Non-pigmented ciliary epithelial cell (primary cell): Measurements from ENCODE around the gene OMP.

Source experiments
- DNase-seq: peaks from one replicate; pipeline ENCODE4 v3.0.0-alpha.2; 2010; ENCODE audit warnings: low read depth

The OMP gene

DNA sequence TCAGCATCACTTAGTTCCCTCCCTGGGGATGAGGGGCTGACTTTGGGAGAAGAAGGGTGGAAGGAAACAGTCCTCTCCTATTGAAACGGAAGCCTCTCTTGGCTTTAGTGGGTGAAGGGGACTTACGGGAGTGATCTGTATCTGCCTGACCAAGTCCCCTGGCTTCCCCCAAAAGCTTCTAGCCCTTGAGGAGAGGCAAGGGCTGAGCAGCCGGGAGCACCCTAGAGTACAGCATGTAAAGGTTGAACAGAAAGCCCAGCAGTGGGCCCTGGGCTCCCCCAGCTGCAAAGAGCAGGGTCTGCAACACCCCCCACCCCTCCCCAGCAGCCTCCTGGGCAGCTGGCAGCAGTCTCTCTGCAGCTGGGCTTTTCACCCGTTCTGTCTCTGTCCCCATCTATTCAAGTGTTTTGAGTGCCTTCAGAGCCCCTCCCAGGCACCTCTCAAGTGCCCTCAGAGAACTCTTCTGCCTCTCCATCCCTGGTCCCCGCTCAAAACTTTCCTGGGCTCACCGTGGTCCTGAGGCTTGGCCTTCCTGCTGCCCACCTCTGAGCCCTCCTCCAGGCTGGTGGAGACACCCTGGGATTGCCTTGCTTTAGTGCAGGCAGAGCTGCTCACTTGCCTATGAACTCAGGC is 33.2 kb upstream of the OMP start:
- no peak for DNase-seq

DNA sequence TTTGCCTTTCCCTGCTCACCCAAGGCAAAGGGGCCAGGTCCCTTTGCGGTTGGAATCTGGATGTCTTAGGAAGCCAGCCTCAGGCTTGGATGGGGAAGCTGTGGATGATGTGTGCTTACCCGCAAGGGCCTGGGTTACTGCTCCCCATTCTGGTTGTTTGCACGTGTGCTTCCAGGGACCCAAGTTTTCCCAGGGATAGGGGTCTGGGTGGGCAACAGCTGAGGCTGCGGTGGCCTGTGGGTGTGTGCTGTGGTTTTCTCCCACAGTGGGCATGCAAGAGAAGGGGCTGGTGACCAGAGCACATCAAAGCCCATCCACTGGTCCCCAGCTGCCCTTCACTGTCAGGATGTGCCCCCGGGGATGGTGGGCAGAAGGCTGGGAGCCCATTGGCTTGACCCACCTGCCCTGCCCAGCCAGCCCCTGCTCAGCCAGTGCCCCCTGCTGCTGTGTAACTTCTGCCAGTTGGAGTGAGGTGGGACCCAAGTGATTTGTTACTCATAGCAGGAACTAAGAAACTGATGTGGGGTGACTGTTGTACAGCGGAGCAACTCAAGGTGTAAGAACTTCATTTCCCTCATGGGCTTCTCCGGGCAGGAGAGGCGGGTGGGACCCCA is 32.6 kb upstream of the OMP start:
- DNase-seq = no peak

- no peak for DNase-seq
Observed at GRCh38 chr11:77071077-77071476, 31.6 kb upstream of the OMP start.

GRCh38 chr11:77071671-77072605 is 30.7 kb upstream of the OMP start:
- no peak for DNase-seq

GRCh38 chr11:77072851-77073327 is 29.8 kb upstream of the OMP start:
- no peak for DNase-seq

DNA sequence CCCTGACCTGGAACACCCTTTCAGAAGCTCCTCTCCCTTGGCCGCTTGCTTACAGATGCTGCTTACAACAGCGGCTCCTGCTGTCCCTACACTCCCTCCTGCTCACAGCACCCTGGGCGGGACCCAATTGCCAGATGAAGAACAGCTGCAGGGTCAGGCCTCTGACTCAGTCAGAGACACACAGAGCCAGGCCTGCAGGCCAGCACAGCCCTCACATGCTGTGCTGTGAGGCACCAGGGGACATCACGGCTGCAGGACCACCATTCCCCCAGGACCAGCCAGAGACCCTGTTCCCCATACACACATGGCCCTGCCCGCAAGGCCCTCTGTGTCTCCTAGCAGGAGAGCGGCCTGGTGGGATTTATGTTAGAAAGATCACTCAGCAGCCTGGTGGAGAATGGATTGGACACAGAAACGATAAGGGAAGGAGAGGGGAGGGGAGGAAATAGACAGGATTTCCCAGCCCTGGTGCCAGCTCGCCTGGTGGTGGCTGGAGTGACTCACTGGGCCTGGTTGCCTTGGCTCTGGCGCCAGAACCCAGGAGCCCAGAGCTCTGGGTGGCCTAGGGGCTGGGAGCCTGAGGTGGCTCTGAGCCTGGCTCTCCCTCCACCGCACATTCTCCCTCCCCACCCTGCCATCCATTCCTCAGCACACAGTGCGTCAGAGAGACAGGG is 29.2 kb upstream of the OMP start:
- peak; percentile 68 for DNase-seq

DNA sequence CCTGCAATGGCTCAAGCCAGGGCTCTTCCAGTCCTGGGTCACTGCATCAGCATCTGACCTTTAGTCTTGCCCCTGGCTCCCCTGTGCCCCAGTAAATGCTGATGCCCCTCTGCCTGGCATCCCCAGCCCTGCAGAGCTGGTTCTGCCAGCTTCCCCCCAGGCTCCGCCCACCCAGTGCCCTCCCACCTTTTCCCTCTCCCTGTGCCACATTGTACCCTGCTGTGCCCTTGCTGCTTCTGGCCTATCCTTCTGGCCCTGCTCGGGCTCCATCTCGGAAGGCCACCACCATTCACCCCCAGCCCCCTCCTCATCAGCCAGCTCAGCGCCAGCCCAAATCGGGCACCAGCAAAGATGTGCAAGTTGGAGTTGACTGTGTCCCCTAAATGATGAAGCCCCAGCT is 28.4 kb upstream of the OMP start:
- no peak for DNase-seq

GRCh38 chr11:77074626-77075221 is 27.9 kb upstream of the OMP start:
- DNase-seq = no peak

- no peak for DNase-seq
Observed at GRCh38 chr11:77075425-77075905, 27.2 kb upstream of the OMP start.

DNA sequence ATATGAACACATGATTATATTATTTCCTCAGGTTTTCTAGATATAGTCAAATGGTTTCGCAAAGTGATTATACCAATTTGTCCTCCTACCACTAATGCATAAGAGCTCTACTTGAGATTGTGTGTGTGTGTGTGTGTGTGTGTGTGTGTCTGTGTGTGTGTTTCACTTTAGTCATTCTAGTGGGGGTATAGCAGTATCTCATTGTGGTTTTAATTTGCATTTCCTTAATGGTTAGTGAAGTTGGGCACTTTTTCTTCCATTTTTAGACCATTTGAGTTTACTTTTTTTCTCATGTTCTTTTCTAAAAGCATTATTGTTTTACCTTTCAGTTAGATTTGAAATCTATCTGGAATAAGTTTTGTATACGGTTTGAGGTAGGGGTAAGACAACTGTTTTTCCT is 23.0 kb upstream of the OMP start:
- DNase-seq = no peak

- no peak for DNase-seq
Observed at GRCh38 chr11:77080643-77081210, 21.9 kb upstream of the OMP start.

- no peak for DNase-seq
Observed at GRCh38 chr11:77081381-77081851, 21.2 kb upstream of the OMP start.

DNA sequence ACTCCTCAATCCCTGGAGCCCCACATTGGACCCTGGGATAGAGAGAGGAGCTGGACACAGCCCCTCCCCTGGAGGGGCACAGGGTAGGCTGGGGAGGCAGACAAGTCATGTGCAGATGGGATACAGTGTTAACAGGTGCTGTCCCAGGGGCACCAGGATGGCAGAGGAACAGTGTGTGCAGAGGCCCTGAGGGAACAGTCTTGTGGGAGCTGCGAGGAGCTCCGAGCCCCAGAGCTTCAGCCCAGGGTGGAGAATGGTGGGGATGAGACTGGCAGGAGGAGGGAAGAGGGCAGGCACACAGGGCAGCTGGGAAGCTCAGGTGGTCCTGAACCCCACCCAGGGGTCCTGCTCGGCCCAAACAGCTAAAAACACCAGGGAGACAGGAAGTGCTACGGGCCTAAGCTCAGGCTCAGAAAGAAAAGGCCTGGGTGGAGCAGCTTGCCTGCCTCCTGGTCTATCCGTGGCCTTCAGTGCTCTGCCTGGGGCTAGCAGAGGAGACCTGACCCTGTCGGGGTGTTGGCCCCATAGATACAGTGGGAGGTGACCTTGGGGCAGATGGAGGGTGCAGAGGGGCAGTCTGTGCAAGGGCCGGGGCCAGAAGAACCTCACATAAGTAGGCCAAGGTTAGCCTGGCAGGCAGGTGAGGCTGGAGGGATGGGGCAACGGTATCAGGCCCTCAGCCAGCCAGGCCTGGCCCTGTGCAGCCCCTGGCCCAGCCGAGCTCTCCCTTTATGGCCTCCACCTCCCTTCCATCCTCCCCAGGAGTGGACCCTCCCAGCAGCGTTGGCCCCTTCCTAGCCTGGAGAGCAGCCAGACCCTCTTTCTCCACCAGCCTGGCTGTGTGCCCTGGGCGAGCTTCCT is 20.4 kb upstream of the OMP start:
- no peak for DNase-seq

GRCh38 chr11:77082838-77083565 is 19.6 kb upstream of the OMP start:
- no peak for DNase-seq

DNA sequence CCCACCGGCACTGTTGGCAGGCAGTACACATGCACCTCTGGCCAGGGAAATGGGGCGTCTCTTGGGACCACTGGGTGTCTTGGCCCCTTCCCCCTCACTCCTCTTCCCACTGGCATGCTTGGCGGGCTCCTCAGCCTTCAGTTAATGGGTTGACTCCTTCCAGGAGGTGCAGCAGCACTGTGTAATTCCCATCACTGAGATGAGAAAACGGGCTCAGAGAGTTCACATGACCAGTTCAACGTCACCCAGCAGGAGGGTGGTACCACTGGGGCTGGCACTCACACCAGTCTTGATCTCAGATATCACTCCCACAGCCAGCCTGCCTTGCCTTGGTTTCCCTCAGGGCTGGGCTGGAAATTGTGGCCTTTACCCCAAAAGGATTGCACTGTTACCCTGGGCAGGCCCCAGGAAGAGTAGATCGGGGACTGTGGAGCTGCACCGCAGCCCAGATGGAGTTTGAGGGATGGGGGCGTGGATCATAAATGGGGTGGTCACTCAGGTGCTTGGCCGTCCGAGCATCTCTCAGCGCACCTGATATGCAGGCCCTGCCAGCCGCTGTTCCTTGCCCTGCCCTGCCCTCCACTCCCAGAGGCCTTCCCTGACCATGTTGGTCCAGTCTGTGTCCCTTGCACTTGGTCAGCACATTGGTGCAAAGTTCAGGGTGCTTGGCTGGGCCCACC is 18.9 kb upstream of the OMP start:
- no peak for DNase-seq

DNA sequence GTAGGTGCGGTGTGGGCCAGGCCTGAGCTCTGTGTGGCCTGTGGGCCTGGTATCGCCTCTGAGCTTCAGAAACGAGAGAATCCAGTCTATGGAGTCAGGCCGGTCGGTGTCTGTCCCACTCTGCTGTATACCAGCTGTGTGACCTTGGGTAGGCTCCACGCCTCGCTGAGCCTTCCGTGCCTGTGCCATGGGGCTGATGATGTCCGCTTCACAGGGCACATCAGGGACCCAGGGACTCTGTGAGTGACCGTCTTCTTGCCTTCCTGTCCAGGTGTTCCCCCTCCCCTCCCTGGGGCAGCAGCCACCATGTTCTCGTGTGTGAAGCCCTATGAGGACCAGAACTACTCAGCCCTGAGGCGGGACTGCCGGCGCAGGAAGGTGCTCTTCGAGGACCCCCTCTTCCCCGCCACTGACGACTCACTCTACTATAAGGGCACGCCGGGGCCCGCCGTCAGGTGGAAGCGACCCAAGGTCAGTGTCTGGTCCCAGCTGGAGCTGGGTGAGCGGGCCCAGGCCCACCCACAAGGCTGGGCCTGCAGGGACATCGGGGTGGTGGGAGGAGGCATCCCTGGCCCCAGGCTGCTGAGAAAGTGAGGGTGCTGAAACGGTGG is 18.0 kb upstream of the OMP start:
- no peak for DNase-seq

DNA sequence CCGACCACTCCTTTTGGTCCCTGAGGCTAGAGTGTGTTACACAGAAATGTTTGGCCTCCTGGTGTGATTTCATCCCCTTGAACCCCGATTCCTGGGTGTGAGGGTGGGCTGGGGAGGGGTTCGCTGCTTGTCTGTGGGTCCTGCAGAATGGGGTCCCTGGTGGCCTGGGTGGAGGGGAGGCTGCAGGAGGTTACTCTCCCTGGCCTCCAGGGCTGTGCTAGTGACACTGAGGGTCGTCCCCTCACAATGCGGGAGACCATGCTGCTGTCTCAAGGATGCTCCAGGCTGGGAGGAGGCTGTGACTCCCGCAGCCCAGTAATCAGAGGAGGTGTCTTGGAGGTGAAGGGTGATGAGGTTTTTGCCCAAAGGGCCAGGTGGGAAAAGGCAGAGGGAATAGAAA is 17.0 kb upstream of the OMP start:
- DNase-seq = no peak
